Effector memory CD4-positive, alpha-beta T cell (primary cell): ENCODE results near the gene REEP1.

ENCODE experiments used
- DNase-seq, 3 donors: peaks; one replicate each; pipeline ENCODE4 v3.0.0-alpha.2; 2020
- H3K27ac ChIP-seq: 2 replicates; pipeline ENCODE4 v1.7.0; 2013; ENCODE audit warnings: mild to moderate bottlenecking, low read length, moderate library complexity; ENCODE audit not compliant: insufficient read depth, poor library complexity, severe bottlenecking
- H3K27me3 ChIP-seq: replicated peaks from 2 replicates; pipeline ENCODE4 v1.7.0; 2013; ENCODE audit warnings: mild to moderate bottlenecking, low read length; ENCODE audit not compliant: insufficient read depth, control insufficient read depth, poor library complexity, severe bottlenecking
- H3K36me3 ChIP-seq: 2 replicates; pipeline ENCODE4 v1.7.0; 2013; ENCODE audit warnings: mild to moderate bottlenecking, low read length, moderate library complexity; ENCODE audit not compliant: control insufficient read depth, insufficient read depth
- H3K4me1 ChIP-seq: 2 replicates; pipeline ENCODE4 v1.7.0; 2013; ENCODE audit warnings: low read length, mild to moderate bottlenecking; ENCODE audit not compliant: control insufficient read depth, insufficient read depth, poor library complexity, severe bottlenecking
- H3K4me3 ChIP-seq: 2 replicates; pipeline ENCODE4 v1.7.0; 2013; ENCODE audit warnings: low read length, low read depth, mild to moderate bottlenecking; ENCODE audit not compliant: insufficient read depth, poor library complexity, severe bottlenecking
- H3K9me3 ChIP-seq: 2 replicates; pipeline ENCODE4 v1.7.0; 2013; ENCODE audit warnings: mild to moderate bottlenecking, low read length, moderate library complexity; ENCODE audit not compliant: control insufficient read depth

The REEP1 gene

DNA sequence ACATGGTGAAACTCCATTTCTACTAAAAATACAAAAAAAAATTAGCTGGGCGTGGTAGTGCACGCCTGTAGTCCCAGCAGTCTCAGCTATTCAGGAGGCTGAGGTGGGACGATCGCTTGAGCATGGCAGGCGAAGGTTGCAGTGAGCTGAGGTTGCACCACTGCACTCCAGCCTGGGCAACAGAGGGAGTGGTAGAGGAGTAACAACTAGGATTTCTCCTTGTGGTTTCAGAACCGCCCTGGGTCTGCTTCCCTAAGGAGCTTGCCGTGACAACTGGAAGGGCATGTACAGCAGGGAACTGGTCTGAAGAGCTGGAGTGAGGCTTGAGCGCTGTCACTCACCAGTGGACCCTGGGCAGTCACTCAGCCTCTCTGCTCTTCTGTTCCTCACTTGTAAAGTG is 29.1 kb downstream of the REEP1 start:
- Histone ChIP-seq H3K27me3 (no peaks in the 10 kb centered on the region), H3K9me3 (no peaks in the 10 kb centered on the region), H3K27ac (no peak overlapping the region), H3K4me3 (no peak overlapping the region), H3K4me1 (no peaks in the 10 kb centered on the region), H3K36me3 (no peaks in the 10 kb centered on the region)
- no peak for DNase-seq

DNA sequence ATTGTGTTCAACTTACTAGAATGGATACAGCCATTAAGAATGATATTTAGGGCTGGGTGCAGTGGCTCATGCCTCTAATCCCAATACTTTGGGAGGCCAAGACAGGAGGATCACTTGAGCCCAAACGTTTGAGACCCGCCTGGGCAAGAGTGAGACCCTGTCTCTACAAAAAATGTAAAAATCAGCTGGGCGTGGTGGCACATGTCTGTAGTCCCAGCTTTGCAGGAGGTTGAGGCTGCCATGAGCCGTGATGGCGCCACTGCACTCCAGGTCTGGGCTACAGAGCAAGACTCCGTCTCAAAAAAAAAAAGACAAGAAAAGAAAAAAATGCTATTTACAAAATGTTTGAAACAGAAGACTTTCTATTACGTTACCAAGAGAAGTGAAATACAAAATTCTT is 30.0 kb downstream of the REEP1 start:
- DNase-seq: no peak
- Histone ChIP-seq H3K9me3 (no peaks in the 10 kb centered on the region), H3K4me3 (no peak overlapping the region), H3K27ac (no peak overlapping the region), H3K4me1 (no peaks in the 10 kb centered on the region), H3K27me3 (no peaks in the 10 kb centered on the region), H3K36me3 (no peaks in the 10 kb centered on the region)

- H3K36me3 ChIP-seq: no peaks in the 10 kb centered on the region
- no peaks in the 10 kb centered on the region for H3K4me1 ChIP-seq
- no peak overlapping the region for H3K4me3 ChIP-seq
- no peaks in the 10 kb centered on the region for H3K9me3 ChIP-seq
- H3K27ac ChIP-seq: no peak overlapping the region
- DNase-seq: no peak
- no peaks in the 10 kb centered on the region for H3K27me3 ChIP-seq
These were observed 31.5 kb downstream of the REEP1 start for GRCh38 chr2:86305915-86306254.

- Histone ChIP-seq H3K4me3 (no peak overlapping the region), H3K36me3 (no peaks in the 10 kb centered on the region), H3K9me3 (no peaks in the 10 kb centered on the region), H3K27me3 (no peaks in the 10 kb centered on the region), H3K4me1 (no peaks in the 10 kb centered on the region), H3K27ac (no peak overlapping the region)
- DNase-seq: no peak
These were observed 32.1 kb downstream of the REEP1 start for GRCh38 chr2:86305195-86305914.

- Histone ChIP-seq H3K27ac (no peak overlapping the region), H3K9me3 (no peaks in the 10 kb centered on the region), H3K4me1 (no peaks in the 10 kb centered on the region), H3K4me3 (no peak overlapping the region), H3K27me3 (no peaks in the 10 kb centered on the region), H3K36me3 (no peaks in the 10 kb centered on the region)
- no peak for DNase-seq
These were observed 33.0 kb downstream of the REEP1 start for GRCh38 chr2:86304416-86304815.

DNA sequence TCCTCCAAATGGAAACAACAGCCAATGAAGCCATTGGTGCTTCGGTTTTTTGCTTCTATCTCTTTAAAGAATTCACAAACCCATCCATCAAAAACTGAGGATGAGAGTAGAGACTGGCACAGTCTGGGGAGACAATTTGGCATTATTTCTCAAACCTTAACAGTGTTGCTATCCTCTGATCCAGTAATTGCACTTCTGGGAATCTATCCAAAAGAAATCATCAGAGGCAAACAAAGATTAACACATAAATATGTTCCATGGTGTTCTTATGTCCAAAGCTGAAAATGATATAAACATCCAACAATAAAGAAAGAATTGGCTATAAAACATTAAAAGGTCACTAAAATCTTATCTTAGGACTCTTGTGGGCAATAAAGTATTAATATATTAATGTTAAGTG is 35.1 kb downstream of the REEP1 start:
- Histone ChIP-seq H3K27ac (no peak overlapping the region), H3K4me1 (no peaks in the 10 kb centered on the region), H3K27me3 (no peaks in the 10 kb centered on the region), H3K36me3 (no peaks in the 10 kb centered on the region), H3K4me3 (no peak overlapping the region), H3K9me3 (no peaks in the 10 kb centered on the region)
- DNase-seq: no peak

GRCh38 chr2:86301711-86302202 is 35.7 kb downstream of the REEP1 start:
- H3K4me3 ChIP-seq: no peak overlapping the region
- no peaks in the 10 kb centered on the region for H3K36me3 ChIP-seq
- H3K27ac ChIP-seq: no peak overlapping the region
- H3K4me1 ChIP-seq: no peaks in the 10 kb centered on the region
- H3K27me3 ChIP-seq: no peaks in the 10 kb centered on the region
- DNase-seq: no peak
- H3K9me3 ChIP-seq: no peaks in the 10 kb centered on the region

DNA sequence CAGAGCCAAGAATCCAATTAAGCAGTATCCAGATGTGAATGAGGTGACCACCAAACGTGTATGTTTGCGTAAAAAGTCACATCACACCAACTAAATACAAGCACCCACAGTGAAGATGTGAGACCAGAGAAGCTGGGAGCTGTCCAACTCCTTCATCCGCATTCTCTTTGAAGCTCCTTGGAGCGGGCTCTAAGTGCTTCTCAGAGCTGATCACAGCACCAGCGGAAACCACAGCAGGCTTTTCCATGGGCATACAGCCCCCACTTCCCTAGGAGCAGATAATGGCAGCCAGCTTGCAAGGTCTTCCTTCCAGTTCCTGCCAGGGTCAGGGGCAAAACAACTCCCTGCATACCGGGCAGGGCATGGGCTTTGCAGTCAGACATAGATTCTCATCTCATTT is 36.4 kb downstream of the REEP1 start:
- no peaks in the 10 kb centered on the region for H3K27me3 ChIP-seq
- no peaks in the 10 kb centered on the region for H3K36me3 ChIP-seq
- no peak overlapping the region for H3K27ac ChIP-seq
- H3K4me3 ChIP-seq: no peak overlapping the region
- no peaks in the 10 kb centered on the region for H3K4me1 ChIP-seq
- no peaks in the 10 kb centered on the region for H3K9me3 ChIP-seq
- no peak for DNase-seq

DNA sequence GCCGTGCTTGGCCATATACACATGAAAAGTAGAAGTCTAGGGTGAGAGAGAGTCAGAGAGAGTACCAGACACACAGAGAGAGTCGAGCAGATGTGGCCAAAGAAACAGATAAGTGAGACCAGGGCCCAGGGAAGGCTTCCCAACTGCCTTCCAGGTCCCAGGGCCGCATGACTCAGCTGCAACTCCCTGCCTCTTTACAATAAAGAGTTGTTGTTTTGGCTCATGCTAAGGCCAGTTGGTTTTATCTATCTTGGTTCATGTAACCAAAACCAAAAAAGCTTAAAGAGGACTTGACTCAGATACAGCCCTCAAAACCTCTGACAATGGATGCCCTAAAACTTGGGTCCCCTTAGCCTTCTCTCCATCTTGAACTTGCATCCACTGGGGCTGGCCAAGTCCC is 36.9 kb downstream of the REEP1 start:
- DNase-seq: no peak
- no peak overlapping the region for H3K4me3 ChIP-seq
- no peak overlapping the region for H3K27ac ChIP-seq
- no peaks in the 10 kb centered on the region for H3K36me3 ChIP-seq
- no peaks in the 10 kb centered on the region for H3K4me1 ChIP-seq
- H3K27me3 ChIP-seq: no peaks in the 10 kb centered on the region
- H3K9me3 ChIP-seq: no peaks in the 10 kb centered on the region

DNA sequence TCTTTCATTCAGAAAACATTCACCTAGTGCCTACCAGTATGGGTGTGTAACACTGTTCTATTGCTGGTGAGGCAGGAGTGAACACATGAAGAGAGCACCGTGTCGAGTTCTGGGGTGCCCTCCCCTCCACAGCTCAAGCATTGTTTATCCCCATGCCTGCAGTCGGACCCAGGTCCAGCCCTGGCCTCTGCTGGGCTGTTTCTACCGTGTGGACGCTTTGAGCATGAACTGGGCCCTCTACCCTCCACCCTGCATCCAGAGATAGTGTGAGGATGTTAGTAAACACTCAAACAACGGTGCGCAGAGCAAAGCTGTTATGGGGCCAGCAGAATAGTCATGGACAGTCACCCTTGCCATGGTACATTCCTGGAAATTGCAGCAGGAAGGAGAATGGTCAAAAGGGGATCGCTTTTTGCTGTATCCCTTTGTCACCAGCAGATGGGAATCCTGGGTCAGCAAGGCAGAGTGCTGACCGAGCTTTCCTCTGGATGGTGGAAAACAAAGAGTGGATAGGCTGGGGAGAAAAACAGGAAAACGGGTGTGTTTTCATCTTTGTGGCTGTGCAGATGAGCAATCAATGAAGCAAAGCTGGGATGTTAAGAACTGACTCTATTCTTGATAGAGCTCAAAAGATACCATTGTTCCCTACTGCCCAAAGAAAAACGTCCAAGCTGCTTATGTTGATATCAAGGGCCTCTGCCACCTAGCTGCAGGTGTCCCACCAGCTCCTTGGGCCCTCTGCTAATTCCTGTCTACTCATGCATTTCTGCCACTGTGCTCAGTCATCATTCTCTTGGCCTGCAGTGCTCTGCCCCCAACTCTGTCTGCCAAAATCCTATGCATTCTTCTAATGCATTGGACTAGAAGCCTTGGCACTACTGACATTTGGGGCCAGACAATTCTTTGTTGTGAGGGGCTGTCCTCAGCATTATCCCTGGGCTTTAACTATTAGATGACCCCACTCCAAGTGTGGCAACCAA is 38.7 kb downstream of the REEP1 start:
- Histone ChIP-seq H3K27me3 (no peaks in the 10 kb centered on the region), H3K9me3 (no peaks in the 10 kb centered on the region), H3K4me1 (no peaks in the 10 kb centered on the region), H3K36me3 (no peaks in the 10 kb centered on the region), H3K27ac (no peak overlapping the region), H3K4me3 (no peak overlapping the region)
- DNase-seq: no peak
